ENCODE data around the gene NDUFA3.

Gene NDUFA3

DNA sequence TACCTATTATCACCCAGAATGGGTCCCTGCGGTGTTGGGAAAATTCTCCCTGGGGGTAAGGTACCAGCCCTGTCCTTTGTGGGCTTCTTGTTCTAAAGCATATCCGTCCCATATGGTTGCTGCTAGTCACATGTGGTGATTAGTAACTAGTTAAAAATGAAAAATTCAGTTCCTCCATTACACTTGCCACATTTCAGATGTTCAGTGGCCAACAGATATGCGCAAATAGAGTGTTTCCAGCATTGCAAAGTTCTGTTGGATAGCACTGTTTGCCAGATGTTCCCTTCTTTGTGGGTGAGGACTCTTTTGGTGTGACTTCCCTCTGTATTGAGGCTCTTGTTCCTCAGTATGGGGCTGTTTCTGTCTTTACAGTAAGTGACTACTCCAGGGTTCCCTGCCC, 38.7 kb downstream of the NDUFA3 start:
- DNase-seq, result no peak

DNA sequence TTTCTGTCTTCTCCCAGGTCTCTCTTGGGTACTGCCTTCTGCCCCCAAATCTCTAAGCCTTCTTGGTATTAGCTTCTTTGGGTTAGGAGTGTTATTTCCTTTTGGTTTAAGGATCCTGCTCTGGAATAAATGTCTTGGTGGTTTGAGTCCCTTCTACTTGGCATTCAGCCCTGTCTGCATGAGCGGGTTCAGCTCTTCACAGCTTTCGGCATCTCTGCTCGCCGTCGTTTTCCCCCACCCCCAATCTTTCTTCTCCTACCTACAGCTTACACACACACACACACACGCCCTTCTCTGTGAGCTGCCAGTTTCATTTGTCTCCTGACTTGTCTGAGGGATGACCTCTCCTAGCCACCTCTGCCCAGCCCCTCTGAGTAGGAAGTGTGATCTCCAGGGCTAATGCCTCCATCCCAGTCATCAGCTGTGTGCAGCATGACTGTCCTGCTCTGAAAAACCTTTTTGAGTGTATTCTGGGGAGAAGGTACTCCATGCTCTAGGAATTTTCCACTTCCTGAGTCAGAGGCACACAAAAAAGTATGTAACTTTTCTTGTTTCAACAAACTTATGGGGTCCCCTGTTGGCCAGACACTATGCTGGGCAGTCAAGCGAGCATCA, 39.6 kb downstream of the NDUFA3 start:
- DNase-seq, result no peak

DNA sequence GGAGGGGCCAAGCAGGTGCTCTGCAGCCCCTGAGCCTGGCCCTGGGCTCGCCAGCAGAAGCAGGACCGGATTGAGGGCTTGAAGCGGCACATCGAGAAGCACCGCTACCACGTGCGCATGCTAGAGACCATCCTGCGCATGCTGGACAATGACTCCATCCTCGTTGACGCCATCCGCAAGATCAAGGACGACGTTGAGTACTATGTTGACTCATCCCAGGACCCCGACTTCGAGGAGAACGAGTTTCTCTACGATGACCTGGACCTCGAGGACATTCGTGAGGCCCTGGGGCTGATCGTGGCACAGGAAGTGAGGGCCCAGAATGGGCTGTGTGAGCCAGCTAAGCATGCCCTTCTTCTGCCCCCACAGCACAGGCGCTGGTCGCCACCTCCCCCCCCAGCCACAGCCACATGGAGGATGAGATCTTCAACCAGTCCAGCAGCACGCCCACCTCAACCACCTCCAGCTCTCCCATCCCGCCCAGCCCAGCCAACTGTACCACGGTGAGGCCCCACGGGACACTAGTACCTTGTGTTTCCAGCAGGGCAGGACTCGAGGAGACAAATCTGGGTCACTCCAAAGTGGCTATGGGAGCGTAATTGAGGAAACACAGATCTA, 43.0 kb downstream of the NDUFA3 start:
- no peak for DNase-seq

DNA sequence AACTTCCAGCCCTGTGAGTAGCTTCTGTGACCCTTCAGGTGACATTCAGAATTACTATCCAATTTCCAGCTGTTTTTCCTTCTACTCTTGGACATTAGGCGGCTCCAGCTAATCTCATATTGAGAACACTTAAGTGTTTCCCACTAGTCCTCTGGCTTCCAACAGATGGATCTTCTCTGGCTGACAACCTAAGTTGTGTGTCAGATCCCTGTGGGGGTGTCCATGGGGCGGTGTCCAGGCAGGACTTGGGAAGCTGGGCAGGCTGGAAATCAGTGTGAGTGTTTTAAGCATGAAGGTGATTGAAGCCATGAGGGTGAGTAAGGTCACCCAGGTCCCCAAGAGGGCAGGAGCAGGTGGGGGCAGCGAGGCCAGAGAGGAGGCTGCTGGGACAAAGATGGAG, 45.0 kb downstream of the NDUFA3 start:
- DNase-seq, result no peak

DNA sequence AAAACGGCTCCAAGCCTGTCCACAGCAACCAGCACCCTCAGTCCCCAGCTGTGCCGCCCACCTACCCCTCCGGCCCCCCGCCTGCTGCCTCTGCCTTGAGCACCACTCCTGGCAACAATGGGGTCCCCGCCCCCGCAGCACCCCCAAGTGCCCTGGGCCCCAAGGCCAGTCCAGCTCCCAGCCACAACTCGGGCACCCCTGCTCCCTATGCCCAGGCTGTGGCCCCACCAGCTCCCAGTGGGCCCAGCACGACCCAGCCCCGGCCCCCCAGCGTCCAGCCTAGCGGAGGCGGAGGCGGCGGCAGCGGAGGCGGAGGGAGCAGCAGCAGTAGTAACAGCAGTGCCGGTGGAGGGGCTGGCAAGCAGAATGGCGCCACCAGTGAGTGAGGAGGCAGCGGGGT, 45.5 kb downstream of the NDUFA3 start:
- DNase-seq, result no peak

DNA sequence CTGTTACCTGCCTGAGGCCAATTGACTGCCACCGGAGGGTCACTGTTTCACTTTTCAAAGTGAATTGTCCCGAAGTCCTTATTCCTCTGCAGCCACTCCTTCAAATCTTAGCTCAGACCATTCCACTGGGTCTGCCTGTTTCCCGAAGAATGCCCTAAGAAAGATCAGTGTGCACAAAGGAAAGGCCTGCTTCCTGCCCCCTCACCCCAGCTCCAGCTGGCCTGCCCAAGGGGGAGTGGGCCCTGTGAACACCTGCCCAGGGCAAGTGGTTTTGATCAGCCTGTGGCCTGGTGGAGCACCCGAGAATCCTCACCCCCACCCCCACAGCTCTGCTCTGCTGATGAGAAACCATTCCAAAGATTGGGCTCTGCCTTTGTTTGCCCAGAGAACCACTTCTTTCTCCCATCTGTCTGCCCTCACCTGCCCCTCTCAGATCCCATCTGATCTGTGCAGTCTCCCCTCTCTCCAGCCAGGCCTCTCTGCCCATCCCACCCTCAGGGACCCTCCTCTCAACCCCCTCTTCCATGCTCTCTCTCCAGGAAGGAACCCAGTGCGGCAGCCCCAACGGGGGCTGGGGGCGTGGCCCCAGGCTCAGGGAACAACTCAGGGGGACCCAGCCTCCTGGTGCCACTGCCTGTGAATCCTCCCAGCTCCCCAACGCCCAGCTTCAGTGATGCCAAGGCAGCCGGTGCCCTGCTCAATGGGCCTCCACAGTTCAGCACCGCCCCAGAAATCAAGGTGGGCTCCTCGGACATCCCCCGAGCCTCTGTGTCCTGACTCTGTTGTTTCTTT, 46.6 kb downstream of the NDUFA3 start:
- no peak for DNase-seq

DNA sequence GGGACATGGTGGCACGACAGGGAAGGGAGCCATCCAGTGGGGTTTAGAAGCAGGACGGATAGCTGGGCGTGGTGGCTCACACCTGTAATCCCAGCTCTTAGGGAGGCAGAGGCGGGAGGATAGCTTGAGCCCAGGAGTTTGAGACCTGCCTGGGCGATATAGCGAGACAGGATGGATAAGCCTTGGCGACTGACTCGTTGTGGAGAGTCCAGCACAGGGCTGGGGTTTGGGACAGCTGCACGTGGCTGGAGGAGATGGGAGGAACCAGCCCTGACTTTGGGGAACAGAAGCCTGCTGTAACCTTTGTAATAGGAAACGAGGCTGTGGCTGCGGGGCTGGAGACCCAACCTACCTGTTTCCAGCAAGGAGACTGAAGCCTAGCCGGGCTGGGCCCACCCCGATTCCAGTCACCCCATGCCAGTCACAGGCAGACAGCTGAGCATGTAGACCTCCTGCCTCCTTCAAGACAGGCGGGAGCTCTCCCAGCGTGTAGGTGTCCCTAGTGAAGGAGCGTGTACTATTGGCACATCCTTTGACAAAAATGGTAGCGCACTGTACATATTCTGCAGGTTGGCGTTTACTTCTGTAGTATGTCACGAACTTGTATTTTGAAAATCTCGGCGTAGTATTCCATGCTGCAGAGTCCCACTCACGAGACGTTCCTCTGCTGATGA, 48.8 kb downstream of the NDUFA3 start:
- DNase-seq, result no peak

DNA sequence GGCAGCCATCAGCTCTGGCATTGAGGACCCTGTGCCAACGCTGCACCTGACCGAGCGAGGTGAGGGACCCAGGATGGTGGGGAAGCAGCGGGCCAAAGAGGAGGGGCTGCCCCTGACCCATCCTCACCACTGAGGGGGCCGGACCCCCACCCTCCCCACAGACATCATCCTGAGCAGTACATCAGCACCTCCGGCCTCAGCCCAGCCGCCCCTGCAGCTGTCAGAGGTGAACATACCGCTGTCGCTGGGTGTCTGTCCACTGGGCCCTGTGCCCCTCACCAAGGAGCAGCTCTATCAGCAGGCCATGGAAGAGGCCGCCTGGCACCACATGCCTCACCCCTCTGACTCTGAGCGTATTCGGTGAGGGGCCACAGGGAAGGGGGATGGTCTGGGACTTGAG, 49.6 kb downstream of the NDUFA3 start:
- no peak for DNase-seq

DNA sequence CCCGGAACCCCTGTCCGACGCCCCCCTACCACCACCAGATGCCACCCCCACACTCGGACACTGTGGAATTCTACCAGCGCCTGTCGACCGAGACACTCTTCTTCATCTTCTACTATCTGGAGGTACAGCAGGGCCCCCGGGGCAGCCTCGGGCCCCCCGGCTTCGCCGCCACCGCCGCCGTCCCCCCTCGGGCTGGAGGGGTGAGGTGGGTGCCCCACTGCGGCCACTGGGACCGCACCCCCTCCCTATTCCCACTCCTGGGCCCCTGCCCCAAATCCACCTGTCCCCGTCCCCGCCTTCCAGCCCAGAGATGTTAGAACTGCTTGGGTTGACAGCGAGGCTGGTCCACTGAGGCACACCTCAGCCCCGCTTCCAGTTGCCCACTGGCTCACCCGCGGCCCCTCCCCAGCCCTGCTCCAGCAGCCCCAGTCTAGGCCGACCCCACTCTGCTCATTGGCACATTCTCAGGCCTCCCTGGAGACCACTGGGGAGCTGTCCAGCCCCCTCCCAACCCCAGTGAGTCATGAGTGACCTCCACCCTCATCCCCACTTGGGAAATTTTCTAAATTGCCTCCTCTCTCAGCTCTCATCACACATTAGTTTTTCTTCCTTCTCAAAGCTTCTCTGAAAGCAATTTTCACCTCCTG, 50.3 kb downstream of the NDUFA3 start:
- no peak for DNase-seq

DNA sequence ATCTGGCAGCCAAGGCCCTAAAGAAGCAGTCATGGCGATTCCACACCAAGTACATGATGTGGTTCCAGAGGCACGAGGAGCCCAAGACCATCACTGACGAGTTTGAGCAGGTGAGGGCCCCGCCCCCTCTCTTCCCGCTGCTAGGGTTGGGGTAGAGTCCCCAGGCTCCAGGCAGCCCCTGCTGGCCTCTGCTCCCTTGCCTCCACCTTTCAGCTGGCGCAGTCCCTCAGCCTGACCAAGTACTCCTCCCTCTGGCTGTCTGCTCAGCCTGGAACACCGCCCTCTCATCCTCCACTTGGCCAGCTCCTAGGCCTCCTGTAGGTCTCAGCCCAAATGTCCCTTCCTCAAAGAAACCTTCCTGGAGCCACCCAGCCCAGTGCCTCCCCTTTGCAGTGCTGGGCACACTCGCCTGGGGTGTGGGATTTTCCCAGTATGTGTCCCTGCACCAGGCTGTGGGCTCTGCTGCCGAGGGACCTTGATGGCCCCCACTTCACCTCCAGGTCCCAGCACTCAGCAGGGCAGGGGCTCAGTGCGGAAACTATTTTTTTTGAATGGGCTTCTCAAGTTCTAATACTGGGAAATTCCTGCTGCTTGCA, 51.2 kb downstream of the NDUFA3 start:
- DNase-seq, result no peak

DNA sequence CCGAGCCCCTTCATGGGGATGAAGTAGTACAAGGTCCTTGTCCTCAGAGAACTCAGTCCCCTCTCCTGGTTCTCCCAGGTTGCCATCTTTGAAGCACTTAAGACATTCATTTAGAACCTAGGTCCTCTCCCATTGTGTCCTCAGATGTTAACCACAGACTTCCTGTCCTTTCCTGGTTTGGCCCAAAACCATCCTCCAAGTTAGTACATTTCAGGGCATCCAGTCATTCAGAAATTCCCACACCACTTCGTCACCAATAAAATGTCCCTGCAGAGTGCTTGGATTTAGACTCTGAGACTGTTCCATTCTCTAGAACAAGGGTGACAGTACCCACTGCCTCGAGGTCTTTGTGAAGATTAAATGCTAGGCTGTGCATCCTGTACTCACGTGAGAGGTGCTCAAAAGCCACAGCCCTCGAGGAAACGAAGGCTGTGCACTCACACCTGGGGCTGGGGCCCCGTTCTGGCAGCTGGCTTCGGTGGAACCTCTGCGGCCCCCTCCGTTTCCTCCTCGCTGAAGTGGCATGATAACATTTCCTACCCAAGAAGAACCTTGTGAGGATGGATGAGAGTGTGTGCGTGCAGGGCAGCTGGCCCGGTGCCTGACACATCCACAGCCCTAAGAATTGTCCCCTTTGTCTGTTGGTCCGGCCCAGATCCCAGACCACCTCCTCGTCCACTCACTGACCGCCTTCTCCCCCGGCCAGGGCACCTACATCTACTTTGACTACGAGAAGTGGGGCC, 52.1 kb downstream of the NDUFA3 start:
- no peak for DNase-seq

DNA sequence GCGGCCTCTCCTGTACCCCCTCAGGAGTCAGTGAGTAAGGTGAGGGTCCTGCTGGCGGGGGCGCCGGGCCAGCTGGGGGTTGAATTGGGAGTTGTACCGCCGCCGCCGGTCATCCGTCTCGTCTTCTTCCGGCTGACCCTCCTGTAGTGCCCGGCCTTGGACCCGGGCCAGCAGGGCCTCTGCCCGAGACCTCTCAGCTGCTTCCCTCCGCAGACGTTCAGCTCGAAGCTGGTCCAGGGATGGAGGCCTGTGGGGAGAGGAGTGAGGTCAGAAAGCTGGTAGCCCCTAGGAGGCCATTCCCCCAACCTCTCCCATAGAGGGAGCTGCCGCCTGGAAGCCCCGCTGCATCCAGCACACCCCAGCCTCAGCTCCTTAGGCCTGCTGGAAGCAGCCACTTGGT, 53.0 kb downstream of the NDUFA3 start:
- DNase-seq, result no peak

DNA sequence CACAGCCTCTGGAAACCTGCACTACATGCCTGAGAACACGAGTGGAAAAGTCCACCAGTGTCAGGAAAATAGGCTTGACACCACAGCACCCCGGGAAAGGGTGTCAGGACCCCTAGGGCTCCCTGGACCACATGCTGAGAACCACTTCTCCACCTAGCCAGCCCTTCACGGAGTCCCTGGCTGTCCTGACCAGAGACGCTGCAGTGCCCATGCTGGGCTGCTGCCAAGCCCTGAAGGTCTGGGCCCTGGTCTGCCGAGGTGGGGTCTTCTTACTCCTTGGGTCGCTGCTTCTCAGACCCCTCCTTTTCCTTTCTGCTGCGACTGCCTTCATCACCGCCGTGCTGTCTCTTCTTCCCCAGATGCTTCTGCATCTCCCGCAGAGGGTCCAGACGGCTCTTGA, 53.8 kb downstream of the NDUFA3 start:
- no peak for DNase-seq

DNA sequence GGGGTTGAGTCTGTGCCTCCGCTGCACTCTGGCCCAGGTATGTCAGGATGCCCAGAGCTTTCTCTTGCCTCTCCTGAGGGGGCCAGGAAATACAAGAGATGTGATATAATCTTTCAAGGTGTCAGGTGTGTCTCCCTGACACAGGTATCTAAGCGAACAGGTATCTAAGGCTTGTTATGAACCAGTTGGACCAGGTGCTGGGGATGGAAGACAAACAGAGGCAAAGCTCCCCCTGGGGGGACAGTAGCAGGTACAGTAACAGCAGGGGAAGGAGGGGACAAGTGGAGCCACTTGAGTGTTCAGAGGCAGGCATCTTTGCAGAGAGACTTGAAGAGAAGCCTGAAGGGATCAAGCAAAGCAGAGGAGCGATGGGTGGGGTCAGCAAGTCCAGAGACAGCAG, 54.3 kb downstream of the NDUFA3 start:
- no peak for DNase-seq
